HEK293 (cell line): Measurements from ENCODE around the gene NR1H2.
"Not testable (repeated sequence)": the region's sequence is repeated elsewhere in the genome, so short reads cannot be mapped to it uniquely, and the experiment has no call there.

Source experiments
- CTCF ChIA-PET: fragments of 350-600 bp; formaldehyde crosslinking; extraction: SDS; loops from one replicate; lab custom pipeline; 2021; ENCODE audit warnings: antibody characterized with exemption; lab: Yijun Ruan, JAX
- POLR2A ChIA-PET: fragments of 300-600 bp; formaldehyde crosslinking; extraction: SDS; loops from one replicate; lab custom pipeline; 2020; ENCODE audit warnings: antibody characterized with exemption, inconsistent platforms; lab: Yijun Ruan, JAX
- H3K27ac ChIP-seq: fragments of 200-500 bp; sonication (Bioruptor generic); 2 replicates; pipeline ENCODE4 v1.5.1; 2014; ENCODE audit warnings: low read depth, low read length, control low read depth, inconsistent platforms; ENCODE audit errors: extremely low read depth
- H3K36me3 ChIP-seq, 2 experiments: fragments of 200-500 bp in 1 of 2; sonication (Bioruptor generic) in 1 of 2; 1 replicate in 1 of 2; 2 replicates in 1 of 2; pipeline ENCODE4 v1.5.1; 2014 to 2017; ENCODE audit warnings: inconsistent platforms in 2 of 2, low read length in 2 of 2; ENCODE audit not compliant: control insufficient read depth in 2 of 2, insufficient read depth in 1 of 2
- H3K4me1 ChIP-seq: fragments of 200-500 bp; sonication (Bioruptor generic); 2 replicates; pipeline ENCODE4 v1.5.1; 2014; ENCODE audit warnings: mild to moderate bottlenecking, low read length, inconsistent platforms; ENCODE audit not compliant: control insufficient read depth, insufficient read depth
- H3K4me3 ChIP-seq: 2 replicates; pipeline ENCODE4 v1.5.1; 2011; ENCODE audit warnings: low read depth, mild to moderate bottlenecking, control low read depth, low read length, moderate library complexity
- H3K9me3 ChIP-seq: fragments of 200-500 bp; sonication (Bioruptor generic); 2 replicates; pipeline ENCODE4 v1.5.1; 2014; ENCODE audit warnings: low read depth, low read length, inconsistent platforms; ENCODE audit not compliant: control insufficient read depth, insufficient read depth
- BCL11B ChIP-seq: fragments of 450-650 bp; formaldehyde crosslinking; IDR thresholded peaks from 2 replicates; pipeline ENCODE4 v1.5.1; 2016; ENCODE audit warnings: low read depth, missing biosample characterization, missing genetic modification characterization
- KLF9 ChIP-seq: fragments of 450-650 bp; formaldehyde crosslinking; IDR thresholded peaks from 2 replicates; pipeline ENCODE4 v1.5.1; 2016; ENCODE audit warnings: missing biosample characterization, missing genetic modification characterization, low read depth
- MYNN ChIP-seq: fragments of 450-650 bp; formaldehyde crosslinking; IDR thresholded peaks from 2 replicates; pipeline ENCODE4 v1.5.1; 2016; ENCODE audit warnings: missing biosample characterization, missing genetic modification characterization, borderline replicate concordance
- REST ChIP-seq: fragments of 450-650 bp; formaldehyde crosslinking; IDR thresholded peaks from 2 replicates; pipeline ENCODE4 v1.5.1; 2016; ENCODE audit warnings: missing biosample characterization, missing genetic modification characterization
- TCF7L2 ChIP-seq: IDR thresholded peaks from 2 replicates; pipeline ENCODE4 v1.6.1; 2011; ENCODE audit warnings: low read depth, mild to moderate bottlenecking, inconsistent platforms, low read length, moderate library complexity, borderline replicate concordance
- TSHZ1 ChIP-seq: fragments of 450-650 bp; formaldehyde crosslinking; IDR thresholded peaks from 2 replicates; pipeline ENCODE4 v1.5.1; 2016; ENCODE audit warnings: missing biosample characterization, missing genetic modification characterization, borderline replicate concordance
- ZFP37 ChIP-seq: fragments of 450-650 bp; formaldehyde crosslinking; IDR thresholded peaks from 2 replicates; pipeline ENCODE4 v1.5.1; 2016; ENCODE audit warnings: missing biosample characterization, missing genetic modification characterization
- ZNF133 ChIP-seq: fragments of 450-650 bp; formaldehyde crosslinking; IDR thresholded peaks from 2 replicates; pipeline ENCODE4 v1.5.1; 2016; ENCODE audit warnings: missing biosample characterization, missing genetic modification characterization
- ZNF138 ChIP-seq: fragments of 450-650 bp; formaldehyde crosslinking; IDR thresholded peaks from 2 replicates; pipeline ENCODE4 v1.5.1; 2016; ENCODE audit warnings: missing biosample characterization, missing genetic modification characterization, borderline replicate concordance
- ZNF140 ChIP-seq: fragments of 450-650 bp; formaldehyde crosslinking; IDR thresholded peaks from 2 replicates; pipeline ENCODE4 v1.5.1; 2016; ENCODE audit warnings: missing biosample characterization, missing genetic modification characterization
- ZNF175 ChIP-seq: fragments of 450-650 bp; formaldehyde crosslinking; IDR thresholded peaks from 2 replicates; pipeline ENCODE4 v1.5.1; 2016; ENCODE audit warnings: missing biosample characterization, missing genetic modification characterization
- ZNF23 ChIP-seq: fragments of 450-650 bp; formaldehyde crosslinking; IDR thresholded peaks from 2 replicates; pipeline ENCODE4 v1.5.1; 2016; ENCODE audit warnings: missing biosample characterization, missing genetic modification characterization, borderline replicate concordance
- ZNF350 ChIP-seq: fragments of 450-650 bp; formaldehyde crosslinking; IDR thresholded peaks from 2 replicates; pipeline ENCODE4 v1.5.0; 2017; ENCODE audit warnings: missing biosample characterization, mild to moderate bottlenecking, missing genetic modification characterization
- ZNF398 ChIP-seq: fragments of 450-650 bp; formaldehyde crosslinking; IDR thresholded peaks from 2 replicates; pipeline ENCODE4 v1.5.1; 2017; ENCODE audit warnings: missing biosample characterization, missing genetic modification characterization
- ZNF404 ChIP-seq: fragments of 450-650 bp; formaldehyde crosslinking; IDR thresholded peaks from 2 replicates; pipeline ENCODE4 v1.5.1; 2017; ENCODE audit warnings: missing biosample characterization, missing genetic modification characterization
- ZNF558 ChIP-seq: fragments of 450-650 bp; formaldehyde crosslinking; IDR thresholded peaks from 2 replicates; pipeline ENCODE4 v1.5.1; 2016; ENCODE audit warnings: missing biosample characterization, missing genetic modification characterization
- ZNF626 ChIP-seq: fragments of 450-650 bp; sonication (Bioruptor Pico); formaldehyde crosslinking; IDR thresholded peaks from 2 replicates; pipeline ENCODE4 v1.5.1; 2018; ENCODE audit warnings: missing biosample characterization, missing genetic modification characterization, inconsistent platforms
- ZXDB ChIP-seq: fragments of 450-650 bp; formaldehyde crosslinking; IDR thresholded peaks from 2 replicates; pipeline ENCODE4 v1.5.1; 2016; ENCODE audit warnings: missing biosample characterization, missing genetic modification characterization

The NR1H2 gene

GRCh38 chr19:50334741-50335421 is 41.4 kb upstream of the NR1H2 start:
- Histone ChIP-seq H3K4me3 (no peak overlapping the region), H3K4me1 (peaks cover 12% of the 10 kb centered on the region), H3K36me3 (peaks cover 0 to 3% of the 10 kb centered on the region in 2 experiments; a peak in 2 of 3 replicates), H3K9me3 (no peaks in the 10 kb centered on the region), H3K27ac (no peak overlapping the region)
- POLR2A ChIA-PET = interaction anchor here (0.5 to 1.4 kb wide), 2 partner anchors 187 to 469 kb away, joined by 3 read pairs; no protein-coding TSS in a partner anchor
- TF ChIP-seq TSHZ1 (tag by site-specific recombination) = no peak
- TF ChIP-seq ZNF133 = no peak
- no peak for TF ChIP-seq ZNF404
- TF ChIP-seq ZNF138 = no peak
- TF ChIP-seq KLF9 = peak; percentile 38; the same call in 1 of the 2 replicates
- CTCF ChIA-PET = interaction anchor here (0.6 to 1.8 kb wide), 3 partner anchors 18 to 188 kb away, joined by 4 to 5 read pairs (median 5); no protein-coding TSS in a partner anchor

- CTCF ChIA-PET = interaction anchor here (0.5 kb wide), 1 partner anchor 77 kb away, joined by 3 read pairs; no protein-coding TSS in a partner anchor
Observed at GRCh38 chr19:50337031-50337430, 39.2 kb upstream of the NR1H2 start.

GRCh38 chr19:50340331-50340730 is 35.9 kb upstream of the NR1H2 start:
- H3K9me3 ChIP-seq = no peaks in the 10 kb centered on the region
- peaks cover 0 to 3% of the 10 kb centered on the region in 2 experiments; a peak in 2 of 3 replicates for H3K36me3 ChIP-seq
- TF ChIP-seq ZNF175 (tag by site-specific recombination) (no peak), ZNF350 (no peak), TCF7L2 (no peak), ZFP37 (tag by site-specific recombination) (no peak), KLF9 (no peak), ZXDB (tag by site-specific recombination) (no peak), ZNF23 (tag by site-specific recombination) (no peak)
- TF ChIP-seq, all 188 proteins: peak for 0
- Histone ChIP-seq H3K4me3 (no peak overlapping the region), H3K4me1 (no peaks in the 10 kb centered on the region), H3K27ac (no peak overlapping the region)
- ChIA-PET CTCF (interaction anchor here (0.7 to 2.3 kb wide), 3 partner anchors 17 to 554 kb away, joined by 3 to 8 read pairs (median 7); no protein-coding TSS in a partner anchor), POLR2A (no interaction called here)

More at GRCh38 chr19:50337031-50337430, 39.2 kb upstream of the NR1H2 start:
- H3K9me3 ChIP-seq, H3K27ac ChIP-seq, POLR2A ChIA-PET, H3K36me3 ChIP-seq, H3K4me1 ChIP-seq, H3K4me3 ChIP-seq: not testable (repeated sequence)

- Histone ChIP-seq H3K4me3 (no peak overlapping the region), H3K36me3 (peaks cover 0 to 3% of the 10 kb centered on the region in 2 experiments; a peak in 2 of 3 replicates), H3K27ac (no peak overlapping the region), H3K4me1 (no peaks in the 10 kb centered on the region), H3K9me3 (no peaks in the 10 kb centered on the region)
- POLR2A ChIA-PET = no interaction called here
- CTCF ChIA-PET = interaction anchor here (0.6 to 2.1 kb wide), 5 partner anchors 11 to 553 kb away, joined by 3 to 7 read pairs (median 4); partner anchors contain the start of gene KCNC3
- TF ChIP-seq MYNN (tag by site-specific recombination) (no peak), ZNF140 (no peak), ZNF558 (no peak), BCL11B (tag by site-specific recombination) (no peak), ZNF398 (tag by site-specific recombination) (no peak), ZNF626 (tag by site-specific recombination) (no peak), REST (tag by site-specific recombination) (no peak)
Observed at GRCh38 chr19:50341091-50341564, 35.1 kb upstream of the NR1H2 start.
